Uterus (tissue), 4 donors: Measurements from ENCODE around the gene VSIG8. TPM values are rescaled to one million over a fixed set of nuclear protein-coding genes. Genes with fewer than 3 reads are reported as not detected.

Experiments
- DNase-seq, 2 donors: peaks; one replicate each; pipeline ENCODE4 v3.0.0-alpha.2; 2019 to 2020
- H3K27ac ChIP-seq, 2 donors: fragments of 200-600 bp; sonication (generic); 1 replicate in 1 of 2; 2 replicates in 1 of 2; pipeline ENCODE4 v1.5.1; 2016 to 2018
- H3K27me3 ChIP-seq, 2 donors: fragments of 200-600 bp; sonication (generic); one replicate each; pipeline ENCODE4 v1.5.1; 2018 to 2019; ENCODE audit warnings: control low read depth in 1 of 2
- H3K36me3 ChIP-seq, 2 donors: fragments of 200-600 bp; sonication (generic); one replicate each; pipeline ENCODE4 v1.5.1; 2019; ENCODE audit warnings: control low read depth in 1 of 2
- H3K4me1 ChIP-seq, 2 donors: fragments of 200-600 bp; sonication (generic); one replicate each; pipeline ENCODE4 v1.5.1; 2018 to 2019; ENCODE audit warnings: control low read depth in 1 of 2
- H3K4me3 ChIP-seq, 2 donors: fragments of 200-600 bp; sonication (generic); 1 replicate in 1 of 2; 2 replicates in 1 of 2; pipeline ENCODE4 v1.5.1; 2018 to 2019; ENCODE audit warnings: mild to moderate bottlenecking in 1 of 2
- H3K9me3 ChIP-seq, 2 donors: fragments of 200-600 bp; sonication (generic); one replicate each; pipeline ENCODE4 v1.5.1; 2019; ENCODE audit warnings: control low read depth in 1 of 2
- CTCF ChIP-seq, 4 experiments: fragments of 200-600 bp in 2 of 4; fragments of 450-650 bp in 2 of 4; sonication (generic) in 2 of 4; IDR thresholded peaks; one replicate each; pipeline ENCODE4 v1.5.1; 2016 to 2019; ENCODE audit warnings: antibody characterized with exemption in 4 of 4, mild to moderate bottlenecking in 2 of 4, moderate library complexity in 1 of 4
- POLR2A ChIP-seq, 2 donors: fragments of 450-650 bp; IDR thresholded peaks; one replicate each; pipeline ENCODE4 v1.6.1; 2016; ENCODE audit warnings: antibody characterized with exemption in 2 of 2, mild to moderate bottlenecking in 1 of 2, moderate library complexity in 1 of 2
- intact Hi-C: fragments of 100-400 bp; cut with DNase I; formaldehyde crosslinking; loops from one replicate; pipeline ENCODE4 v1.15.1; 2023; ENCODE audit warnings: low total_unique reads
- total RNA-seq, 4 donors: library from RNA; depleted of rRNA in 3 of 4; stranded (reverse); fragments of >200 nt in 3 of 4; gene quantifications; one replicate each; pipeline versions ENCODE4 v1.1.0 to v1.2.4, GENCODE V29; 2014 to 2023
- donor health status: DM: yes; HTN: yes; CAD: no.

VSIG8 gene
- total RNA-seq, 4 donors from 2014 or later, result 0.37 TPM; not detected in 3

- no peak overlapping the region for H3K27ac ChIP-seq
- H3K9me3 ChIP-seq, result no peaks in the 10 kb centered on the region
- H3K36me3 ChIP-seq, result no peaks in the 10 kb centered on the region
- DNase-seq, result no peak
- TF ChIP-seq POLR2A (IDR thresholded peaks at IDR 0.05) (no peak), CTCF (IDR thresholded peaks at IDR 0.05) (no peak)
- intact Hi-C loops, result no loop called here
- no peaks in the 10 kb centered on the region for H3K4me1 ChIP-seq
- no peak overlapping the region for H3K4me3 ChIP-seq
- no peaks in the 10 kb centered on the region for H3K27me3 ChIP-seq
Observed at GRCh38 chr1:159830722-159831121, 31.7 kb downstream of the VSIG8 start.

- DNase-seq, result no peak
- no peaks in the 10 kb centered on the region for H3K36me3 ChIP-seq
- H3K4me3 ChIP-seq, result no peak overlapping the region
- H3K27me3 ChIP-seq, result no peaks in the 10 kb centered on the region
- no peaks in the 10 kb centered on the region for H3K9me3 ChIP-seq
- no peak overlapping the region for H3K27ac ChIP-seq
- H3K4me1 ChIP-seq, result no peaks in the 10 kb centered on the region
- intact Hi-C loops, result no loop called here
- TF ChIP-seq CTCF (IDR thresholded peaks at IDR 0.05) (no peak), POLR2A (IDR thresholded peaks at IDR 0.05) (no peak)
Observed at GRCh38 chr1:159829822-159830465, 32.5 kb downstream of the VSIG8 start.

- Histone ChIP-seq H3K4me3 (no peak overlapping the region), H3K27me3 (no peaks in the 10 kb centered on the region), H3K27ac (no peak overlapping the region), H3K4me1 (no peaks in the 10 kb centered on the region), H3K36me3 (no peaks in the 10 kb centered on the region), H3K9me3 (no peaks in the 10 kb centered on the region)
- DNase-seq, result no peak
- TF ChIP-seq CTCF (IDR thresholded peaks at IDR 0.05), result peak in 2 of 4 experiments; percentile 13 to 17
- no peak for TF ChIP-seq POLR2A (IDR thresholded peaks at IDR 0.05)
- intact Hi-C loops, result no loop called here
Observed at GRCh38 chr1:159829273-159829634, 33.2 kb downstream of the VSIG8 start.

GRCh38 chr1:159828581-159829272 is 33.7 kb downstream of the VSIG8 start:
- H3K4me3 ChIP-seq, result no peak overlapping the region
- intact Hi-C loops, result no loop called here
- H3K9me3 ChIP-seq, result no peaks in the 10 kb centered on the region
- no peaks in the 10 kb centered on the region for H3K4me1 ChIP-seq
- TF ChIP-seq POLR2A (IDR thresholded peaks at IDR 0.05), result no peak
- TF ChIP-seq CTCF (IDR thresholded peaks at IDR 0.05), result no peak
- no peaks in the 10 kb centered on the region for H3K36me3 ChIP-seq
- H3K27me3 ChIP-seq, result no peaks in the 10 kb centered on the region
- H3K27ac ChIP-seq, result no peak overlapping the region
- no peak for DNase-seq

- intact Hi-C loops, result no loop called here
- no peak overlapping the region for H3K4me3 ChIP-seq
- TF ChIP-seq POLR2A (IDR thresholded peaks at IDR 0.05), result no peak
- no peak for TF ChIP-seq CTCF (IDR thresholded peaks at IDR 0.05)
Observed at GRCh38 chr1:159828176-159828575, 34.3 kb downstream of the VSIG8 start.

More at GRCh38 chr1:159828176-159828575, 34.3 kb downstream of the VSIG8 start:
- DNase-seq, result no peak
- no peak overlapping the region for H3K27ac ChIP-seq
- H3K4me1 ChIP-seq, result no peaks in the 10 kb centered on the region
- no peaks in the 10 kb centered on the region for H3K36me3 ChIP-seq
- no peaks in the 10 kb centered on the region for H3K27me3 ChIP-seq
- H3K9me3 ChIP-seq, result no peaks in the 10 kb centered on the region
